IMR-90 (cell line): ENCODE data around the gene ME2. TPM values are rescaled to one million over a fixed set of nuclear protein-coding genes. Genes with fewer than 3 reads are reported as not detected.

Experiments used
- ATAC-seq: fragments of 200-7000 bp; cut with Tn5 transposase; 2 replicates; pipeline ENCODE4 v1.9.1; 2020; ENCODE audit warnings: low read depth, mild to moderate bottlenecking, moderate library complexity
- BruUV-seq: library from RNA; stranded (reverse); fragments of 400-500 nt; replicated peaks from 2 replicates; lab custom pipeline; 2021; lab: Mats Ljungman, UMichigan
- CTCF ChIA-PET: fragments of 300-600 bp; formaldehyde crosslinking; extraction: SDS; loops from one replicate; lab custom pipeline; 2021; ENCODE audit warnings: antibody characterized with exemption; lab: Yijun Ruan, JAX
- POLR2A ChIA-PET: fragments of 300-600 bp; sonication (Branson Sonifier 250); formaldehyde crosslinking; loops from one replicate; lab custom pipeline; 2022; ENCODE audit warnings: antibody characterized with exemption; ENCODE audit not compliant: unreplicated experiment; lab: Charles Lee
- DNase-seq: peaks from one replicate; pipeline ENCODE4 v3.0.0; 2013
- H2AFZ ChIP-seq: replicated peaks from 2 replicates; pipeline ENCODE3; 2013; ENCODE audit warnings: low read length, mild to moderate bottlenecking; ENCODE audit not compliant: poor library complexity
- H2AK5ac ChIP-seq: 2 replicates; pipeline ENCODE4 v1.6.1; 2013; ENCODE audit warnings: low read depth, low read length, inconsistent platforms
- H2AK9ac ChIP-seq: replicated peaks from 2 replicates; pipeline ENCODE3; 2013; ENCODE audit warnings: mild to moderate bottlenecking, low read depth, low read length, moderate library complexity; ENCODE audit not compliant: poor library complexity
- H2BK120ac ChIP-seq: 2 replicates; pipeline ENCODE4 v1.6.1; 2013; ENCODE audit warnings: low read depth, low read length, inconsistent platforms
- H2BK15ac ChIP-seq: 3 replicates; pipeline ENCODE4 v1.6.1; 2013; ENCODE audit warnings: low read depth, low read length, inconsistent platforms
- H2BK20ac ChIP-seq: 2 replicates; pipeline ENCODE4 v1.6.1; 2013; ENCODE audit warnings: low read depth, mild to moderate bottlenecking, inconsistent platforms, low read length, moderate library complexity
- H2BK5ac ChIP-seq: 2 replicates; pipeline ENCODE4 v1.6.1; 2013; ENCODE audit warnings: mild to moderate bottlenecking, low read depth, low read length, inconsistent platforms; ENCODE audit not compliant: poor library complexity, severe bottlenecking
- H3K14ac ChIP-seq: replicated peaks from 2 replicates; pipeline ENCODE4 v1.6.1; 2013; ENCODE audit warnings: low read depth, low read length, inconsistent platforms
- H3K18ac ChIP-seq: 2 replicates; pipeline ENCODE4 v1.6.1; 2013; ENCODE audit warnings: low read depth, low read length, control low read depth
- H3K23ac ChIP-seq: 2 replicates; pipeline ENCODE4 v1.6.1; 2013; ENCODE audit warnings: low read depth, low read length, inconsistent platforms
- H3K27ac ChIP-seq: 2 replicates; pipeline ENCODE4 v1.5.1; 2013; ENCODE audit warnings: mild to moderate bottlenecking, control low read depth, low read length; ENCODE audit not compliant: insufficient read depth
- H3K27me3 ChIP-seq: 2 replicates; pipeline ENCODE4 v1.6.1; 2013; ENCODE audit warnings: low read length; ENCODE audit not compliant: control insufficient read depth, insufficient read depth
- H3K36me3 ChIP-seq: 2 replicates; pipeline ENCODE4 v1.6.1; 2013; ENCODE audit warnings: low read length, mixed read lengths; ENCODE audit not compliant: control insufficient read depth, insufficient read depth
- H3K4ac ChIP-seq: 2 replicates; pipeline ENCODE4 v1.6.1; 2013; ENCODE audit warnings: low read depth, low read length, inconsistent platforms
- H3K4me1 ChIP-seq: 2 replicates; pipeline ENCODE4 v1.6.1; 2013; ENCODE audit warnings: low read length, mixed read lengths; ENCODE audit not compliant: control insufficient read depth, insufficient read depth
- H3K4me2 ChIP-seq: 2 replicates; pipeline ENCODE4 v1.6.1; 2013; ENCODE audit warnings: low read depth, mild to moderate bottlenecking, control low read depth, low read length, moderate library complexity
- H3K4me3 ChIP-seq: 2 replicates; pipeline ENCODE4 v1.5.1; 2013; ENCODE audit warnings: low read depth, mild to moderate bottlenecking, control low read depth, low read length, moderate library complexity; ENCODE audit not compliant: insufficient read depth
- H3K56ac ChIP-seq: 2 replicates; pipeline ENCODE4 v1.6.1; 2013; ENCODE audit warnings: low read length, inconsistent platforms; ENCODE audit not compliant: insufficient read depth; ENCODE audit errors: extremely low read depth
- H3K79me1 ChIP-seq, 2 experiments: 2 replicates each; pipeline ENCODE4 v1.6.1; 2013; ENCODE audit warnings: low read length in 2 of 2, inconsistent platforms in 1 of 2, low read depth in 1 of 2
- H3K9ac ChIP-seq: 2 replicates; pipeline ENCODE4 v1.6.1; 2013; ENCODE audit warnings: low read depth, low read length, control low read depth
- H3K9me1 ChIP-seq: 2 replicates; pipeline ENCODE4 v1.6.1; 2013; ENCODE audit warnings: low read length, inconsistent platforms; ENCODE audit not compliant: insufficient read depth
- H3K9me3 ChIP-seq: 2 replicates; pipeline ENCODE4 v1.6.1; 2013; ENCODE audit warnings: low read length; ENCODE audit not compliant: control insufficient read depth, insufficient read depth
- H4K20me1 ChIP-seq: 2 replicates; pipeline ENCODE4 v1.6.1; 2013; ENCODE audit warnings: low read length, inconsistent platforms; ENCODE audit not compliant: insufficient read depth
- H4K5ac ChIP-seq: 2 replicates; pipeline ENCODE4 v1.6.1; 2013; ENCODE audit warnings: mild to moderate bottlenecking, low read depth, low read length, control low read depth
- H4K8ac ChIP-seq, 2 experiments: 2 replicates each; pipeline ENCODE4 v1.6.1; 2013; ENCODE audit warnings: low read depth in 2 of 2, low read length in 2 of 2, control low read depth in 1 of 2, inconsistent platforms in 1 of 2
- H4K91ac ChIP-seq: 2 replicates; pipeline ENCODE4 v1.6.1; 2013; ENCODE audit warnings: low read depth, low read length, inconsistent platforms; ENCODE audit not compliant: insufficient read depth
- BHLHE40 ChIP-seq: fragments of 150-350 bp; IDR thresholded peaks from 2 replicates; pipeline ENCODE4 v1.6.1; 2016; ENCODE audit warnings: mild to moderate bottlenecking, low read depth, low read length
- CEBPB ChIP-seq: IDR thresholded peaks from 2 replicates; pipeline ENCODE4 v1.6.1; 2012; ENCODE audit warnings: low read depth, low read length, improper control_type of control experiment
- CHD1 ChIP-seq: IDR thresholded peaks from 2 replicates; pipeline ENCODE4 v1.6.1; 2012; ENCODE audit warnings: low read depth, low read length, improper control_type of control experiment
- CTCF ChIP-seq: conservative IDR thresholded peaks from 2 replicates; pipeline ENCODE4 v1.5.1; 2012; ENCODE audit warnings: mild to moderate bottlenecking, low read depth, low read length, improper control_type of control experiment
- ELK1 ChIP-seq: fragments of 150-350 bp; IDR thresholded peaks from 2 replicates; pipeline ENCODE4 v1.6.1; 2016; ENCODE audit warnings: low read depth, mild to moderate bottlenecking, low read length, moderate library complexity, borderline replicate concordance
- FOS ChIP-seq: fragments of 150-350 bp; IDR thresholded peaks from 2 replicates; pipeline ENCODE4 v1.6.1; 2016; ENCODE audit warnings: low read depth, low read length
- MAFK ChIP-seq: IDR thresholded peaks from 2 replicates; pipeline ENCODE4 v1.6.1; 2012; ENCODE audit warnings: low read depth, low read length, improper control_type of control experiment
- MAZ ChIP-seq: IDR thresholded peaks from 2 replicates; pipeline ENCODE4 v1.6.1; 2012; ENCODE audit warnings: low read depth, mild to moderate bottlenecking, low read length, improper control_type of control experiment, moderate library complexity, borderline replicate concordance
- MXI1 ChIP-seq: IDR thresholded peaks from 2 replicates; pipeline ENCODE4 v1.6.1; 2012; ENCODE audit warnings: low read depth, mild to moderate bottlenecking, low read length, moderate library complexity, borderline replicate concordance
- NFE2L2 ChIP-seq: fragments of 150-350 bp; IDR thresholded peaks from 2 replicates; pipeline ENCODE4 v1.6.1; 2016; ENCODE audit warnings: low read depth, mild to moderate bottlenecking, low read length
- POLR2A ChIP-seq: IDR thresholded peaks from 2 replicates; pipeline ENCODE4 v1.6.1; 2012; ENCODE audit warnings: mild to moderate bottlenecking, low read depth, low read length
- RAD21 ChIP-seq: IDR thresholded peaks from 2 replicates; pipeline ENCODE4 v1.6.1; 2012; ENCODE audit warnings: low read length, improper control_type of control experiment
- RCOR1 ChIP-seq: IDR thresholded peaks from 2 replicates; pipeline ENCODE4 v1.6.1; 2012; ENCODE audit warnings: mild to moderate bottlenecking, low read length, improper control_type of control experiment; ENCODE audit not compliant: insufficient replicate concordance
- RFX5 ChIP-seq: IDR thresholded peaks from 2 replicates; pipeline ENCODE4 v1.8.0; 2012; ENCODE audit warnings: low read depth, mild to moderate bottlenecking, low read length, moderate library complexity
- SMC3 ChIP-seq: fragments of 150-350 bp; IDR thresholded peaks from 2 replicates; pipeline ENCODE4 v1.6.1; 2016; ENCODE audit warnings: low read depth, mild to moderate bottlenecking, antibody characterized with exemption, low read length, moderate library complexity
- WGBS, 2 experiments: methylation state at CpG; one replicate each; pipeline versions ENCODE4 v1.1.5 to v1.1.7; 2013; ENCODE audit warnings: missing lambda C conversion rate in 2 of 2; ENCODE audit not compliant: insufficient read length in 1 of 2; ENCODE audit errors: extremely low coverage in 2 of 2; 5-methylcytosine and 5-hydroxymethylcytosine counted together
- dilution Hi-C: fragments of 300-500 bp; cut with HindIII; formaldehyde crosslinking; loops from one replicate; pipeline ENCODE4 v1.14.3; 2018; ENCODE audit warnings: low sequenced_read_pairs; ENCODE audit not compliant: unreplicated experiment
- in situ Hi-C: fragments of 300-500 bp; cut with MboI; formaldehyde crosslinking; loops from 3 replicates; pipeline ENCODE4 v1.14.3; 2019; ENCODE audit warnings: low sequenced_read_pairs, inconsistent platforms, mixed read lengths
- intact Hi-C: fragments of 100-400 bp; cut with micrococcal nuclease; formaldehyde crosslinking; loops from 2 replicates; pipeline ENCODE4 v1.10.0; 2022
- polyA plus RNA-seq, 3 experiments: library from polyadenylated mRNA; depleted of rRNA; stranded (reverse); fragments of >200 nt; gene quantifications; 2 replicates each; pipeline ENCODE4 v1.2.3, GENCODE V29; 2012; ENCODE audit warnings: low replicate concordance in 1 of 3
- total RNA-seq: library from RNA; depleted of rRNA; stranded (reverse); fragments of >200 nt; gene quantifications from 2 replicates; pipeline ENCODE4 v1.2.3, GENCODE V29; 2012
- TF ChIP-seq, protein P1 (sequence below): fragments of 150-350 bp; IDR thresholded peaks from 2 replicates; pipeline ENCODE4 v1.6.1; 2017; ENCODE audit warnings: mild to moderate bottlenecking, antibody characterized with exemption, low read length, low read depth

The ME2 gene
- total and polyA plus RNA-seq, 2 of the 4 experiments (the other 2 are of a cell fraction): 29.7 to 32.6 TPM

DNA sequence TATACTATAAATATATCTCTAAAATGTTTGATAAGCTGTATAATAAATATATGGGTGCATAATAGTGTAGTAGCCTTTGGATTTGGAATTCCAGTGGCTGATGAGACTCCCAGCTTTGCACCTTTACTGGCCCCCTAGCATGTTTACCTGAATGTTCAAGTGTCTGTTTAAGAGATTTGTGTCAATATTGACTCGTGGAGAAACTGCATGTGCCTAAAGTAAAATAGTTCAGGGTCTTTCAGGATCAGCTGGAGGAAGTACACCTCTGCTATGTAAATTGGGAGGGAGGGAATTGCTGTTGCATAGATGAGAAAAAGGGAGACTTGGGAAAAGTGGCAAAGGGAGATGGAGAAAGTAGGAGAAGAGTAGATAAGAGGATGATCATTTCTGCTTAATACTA lies 23.9 kb downstream of the ME2 start:
- Histone ChIP-seq H4K8ac (no peak overlapping the region), H3K36me3 (peaks cover 5% of the 10 kb centered on the region), H4K91ac (no peak overlapping the region), H2AK5ac (no peak overlapping the region), H2BK5ac (no peak overlapping the region), H3K18ac (no peak overlapping the region), H2AK9ac (no peak overlapping the region), H3K9ac (no peak overlapping the region), H3K4me3 (no peak overlapping the region), H4K5ac (no peak overlapping the region), H3K27me3 (no peaks in the 10 kb centered on the region), H3K56ac (no peak overlapping the region), H3K4me1 (no peaks in the 10 kb centered on the region), H2BK15ac (no peak overlapping the region), H3K79me1 (peaks cover 3 to 11% of the 10 kb centered on the region in 2 experiments; a peak in 2 of 4 replicates), H2BK120ac (no peak overlapping the region), H2AFZ (no peak overlapping the region), H3K4me2 (no peak overlapping the region), H2BK20ac (no peak overlapping the region), H3K14ac (no peak overlapping the region), H3K27ac (no peak overlapping the region), H3K4ac (no peak overlapping the region), H3K9me1 (no peaks in the 10 kb centered on the region), H3K9me3 (no peaks in the 10 kb centered on the region), H4K20me1 (no peaks in the 10 kb centered on the region), H3K23ac (no peak overlapping the region)
- TF ChIP-seq NFE2L2: no peak
- no peak for TF ChIP-seq BHLHE40
- TF ChIP-seq SMC3: no peak
- TF ChIP-seq MAZ: no peak
- TF ChIP-seq MAFK: no peak
- TF ChIP-seq CEBPB: no peak
- TF ChIP-seq ELK1: no peak
- TF ChIP-seq CHD1: no peak
- TF ChIP-seq RFX5: no peak
- no peak for TF ChIP-seq RAD21
- no peak for TF ChIP-seq POLR2A
- no peak for TF ChIP-seq RCOR1
- no peak for TF ChIP-seq MXI1
- no peak for TF ChIP-seq CTCF
- no peak for TF ChIP-seq FOS
- TF ChIP-seq, protein P1, sequence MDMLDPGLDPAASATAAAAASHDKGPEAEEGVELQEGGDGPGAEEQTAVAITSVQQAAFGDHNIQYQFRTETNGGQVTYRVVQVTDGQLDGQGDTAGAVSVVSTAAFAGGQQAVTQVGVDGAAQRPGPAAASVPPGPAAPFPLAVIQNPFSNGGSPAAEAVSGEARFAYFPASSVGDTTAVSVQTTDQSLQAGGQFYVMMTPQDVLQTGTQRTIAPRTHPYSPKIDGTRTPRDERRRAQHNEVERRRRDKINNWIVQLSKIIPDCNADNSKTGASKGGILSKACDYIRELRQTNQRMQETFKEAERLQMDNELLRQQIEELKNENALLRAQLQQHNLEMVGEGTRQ: no peak
- ChIA-PET POLR2A (no interaction called here), CTCF (no interaction called here)
- intact Hi-C loops: no loop called here
- no peak for DNase-seq
- dilution Hi-C loops: no loop called here
- in situ Hi-C loops: no loop called here
- WGBS, 2 experiments: 80% methylated on average over 1 of the region's 1 CpG; no CpG with 5 or more reads in 1 of the 2 experiments
- BruUV-seq: no TSS peak
- ATAC-seq: no peak
